Breast epithelium (tissue), 4 donors: ENCODE results near the gene DDX42. TPM values are rescaled to one million over a fixed set of nuclear protein-coding genes. Genes with fewer than 3 reads are reported as not detected.
"Not testable (repeated sequence)": the region's sequence is repeated elsewhere in the genome, so short reads cannot be mapped to it uniquely, and the experiment has no call there.

ENCODE experiments used
- DNase-seq, 2 donors: peaks; one replicate each; pipeline ENCODE4 v3.0.0-alpha.2; 2019; ENCODE audit warnings: low spot score in 2 of 2
- H3K27ac ChIP-seq, 2 donors: fragments of 200-600 bp; sonication (generic) in 1 of 2; one replicate each; pipeline ENCODE4 v1.5.1; 2016 to 2019; ENCODE audit warnings: mild to moderate bottlenecking in 1 of 2
- H3K27me3 ChIP-seq, 2 donors: fragments of 200-600 bp; sonication (generic) in 1 of 2; one replicate each; pipeline versions ENCODE4 v1.5.1 to v1.6.0; 2017 to 2019; ENCODE audit warnings: control low read depth in 1 of 2, mild to moderate bottlenecking in 1 of 2
- H3K36me3 ChIP-seq: fragments of 200-600 bp; one replicate; pipeline ENCODE4 v1.5.1; 2019
- H3K4me1 ChIP-seq, 2 donors: fragments of 200-600 bp; sonication (generic); one replicate each; pipeline ENCODE4 v1.5.1; 2016 to 2019; ENCODE audit warnings: control low read depth in 1 of 2
- H3K4me3 ChIP-seq, 3 donors: fragments of 200-600 bp; sonication (generic); 1 replicate in 2 of 3; 2 replicates in 1 of 3; pipeline ENCODE4 v1.5.1; 2016 to 2019; ENCODE audit warnings: mild to moderate bottlenecking in 3 of 3, moderate library complexity in 2 of 3
- H3K9me3 ChIP-seq, 2 donors: fragments of 200-600 bp; sonication (generic) in 1 of 2; one replicate each; pipeline ENCODE4 v1.5.1; 2016 to 2019; ENCODE audit warnings: control low read depth in 1 of 2
- POLR2A ChIP-seq: fragments of 450-650 bp; IDR thresholded peaks from one replicate; pipeline ENCODE4 v1.6.1; 2016; ENCODE audit warnings: antibody characterized with exemption, mild to moderate bottlenecking, moderate library complexity
- POLR2AphosphoS5 ChIP-seq, 3 donors: sonication (generic); formaldehyde crosslinking; IDR thresholded peaks; one replicate each; pipeline ENCODE4 v1.6.1; 2017; ENCODE audit warnings: antibody characterized with exemption in 3 of 3
- intact Hi-C: fragments of 100-400 bp; cut with DNase I; formaldehyde crosslinking; loops from one replicate; pipeline ENCODE4 v1.15.1; 2023; ENCODE audit warnings: low total_unique reads
- total RNA-seq, 3 donors: library from RNA; depleted of rRNA; stranded (reverse); fragments of >200 nt; gene quantifications; one replicate each; pipeline ENCODE4 v1.1.0, GENCODE V29; 2016
- TF ChIP-seq, protein P1 (sequence below), 3 donors: fragments of 450-650 bp; IDR thresholded peaks; one replicate each; pipeline ENCODE4 v1.5.1; 2016 to 2017; ENCODE audit warnings: antibody characterized with exemption in 3 of 3, mild to moderate bottlenecking in 3 of 3, moderate library complexity in 3 of 3

The DDX42 gene
- total RNA-seq, 3 donors from 2014 or later, result 131 to 139 (median 139) TPM

DNA sequence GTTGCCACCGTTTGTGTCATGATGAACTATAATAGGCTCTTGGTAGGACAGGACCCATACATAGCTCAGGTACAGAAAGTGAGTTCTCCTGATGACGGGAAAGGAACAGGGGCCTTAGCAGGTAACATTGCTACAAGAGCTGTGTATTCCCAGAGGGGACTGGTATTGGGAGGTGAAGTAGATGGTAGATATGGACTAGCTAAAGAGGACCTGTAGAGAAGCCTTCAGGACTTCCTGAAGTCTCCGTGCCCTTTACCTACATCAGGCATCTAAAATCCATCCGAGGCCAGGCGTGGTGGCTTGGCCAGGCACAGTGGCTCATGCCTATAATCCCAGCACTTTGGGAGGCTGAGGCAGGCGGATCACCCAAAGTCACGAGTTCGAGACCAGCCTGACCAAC lies 81.2 kb downstream of the DDX42 start:
- no peaks in the 10 kb centered on the region for H3K36me3 ChIP-seq
- DNase-seq, result no peak
- H3K27me3 ChIP-seq, result no peaks in the 10 kb centered on the region
- H3K27ac ChIP-seq, result no peak overlapping the region
- no peaks in the 10 kb centered on the region for H3K4me1 ChIP-seq
- no peak overlapping the region for H3K4me3 ChIP-seq
- TF ChIP-seq POLR2AphosphoS5 (IDR thresholded peaks at IDR 0.05), result no peak
- TF ChIP-seq POLR2A, result no peak
- TF ChIP-seq, protein P1, sequence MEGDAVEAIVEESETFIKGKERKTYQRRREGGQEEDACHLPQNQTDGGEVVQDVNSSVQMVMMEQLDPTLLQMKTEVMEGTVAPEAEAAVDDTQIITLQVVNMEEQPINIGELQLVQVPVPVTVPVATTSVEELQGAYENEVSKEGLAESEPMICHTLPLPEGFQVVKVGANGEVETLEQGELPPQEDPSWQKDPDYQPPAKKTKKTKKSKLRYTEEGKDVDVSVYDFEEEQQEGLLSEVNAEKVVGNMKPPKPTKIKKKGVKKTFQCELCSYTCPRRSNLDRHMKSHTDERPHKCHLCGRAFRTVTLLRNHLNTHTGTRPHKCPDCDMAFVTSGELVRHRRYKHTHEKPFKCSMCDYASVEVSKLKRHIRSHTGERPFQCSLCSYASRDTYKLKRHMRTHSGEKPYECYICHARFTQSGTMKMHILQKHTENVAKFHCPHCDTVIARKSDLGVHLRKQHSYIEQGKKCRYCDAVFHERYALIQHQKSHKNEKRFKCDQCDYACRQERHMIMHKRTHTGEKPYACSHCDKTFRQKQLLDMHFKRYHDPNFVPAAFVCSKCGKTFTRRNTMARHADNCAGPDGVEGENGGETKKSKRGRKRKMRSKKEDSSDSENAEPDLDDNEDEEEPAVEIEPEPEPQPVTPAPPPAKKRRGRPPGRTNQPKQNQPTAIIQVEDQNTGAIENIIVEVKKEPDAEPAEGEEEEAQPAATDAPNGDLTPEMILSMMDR (IDR thresholded peaks at IDR 0.05), result no peak
- no peaks in the 10 kb centered on the region for H3K9me3 ChIP-seq
- intact Hi-C loops, result no loop called here

GRCh38 chr17:63856425-63856824 lies 82.5 kb downstream of the DDX42 start:
- intact Hi-C loops, H3K27me3 ChIP-seq, H3K4me1 ChIP-seq, H3K9me3 ChIP-seq, H3K27ac ChIP-seq, H3K4me3 ChIP-seq, DNase-seq, H3K36me3 ChIP-seq: not testable (repeated sequence)

DNA sequence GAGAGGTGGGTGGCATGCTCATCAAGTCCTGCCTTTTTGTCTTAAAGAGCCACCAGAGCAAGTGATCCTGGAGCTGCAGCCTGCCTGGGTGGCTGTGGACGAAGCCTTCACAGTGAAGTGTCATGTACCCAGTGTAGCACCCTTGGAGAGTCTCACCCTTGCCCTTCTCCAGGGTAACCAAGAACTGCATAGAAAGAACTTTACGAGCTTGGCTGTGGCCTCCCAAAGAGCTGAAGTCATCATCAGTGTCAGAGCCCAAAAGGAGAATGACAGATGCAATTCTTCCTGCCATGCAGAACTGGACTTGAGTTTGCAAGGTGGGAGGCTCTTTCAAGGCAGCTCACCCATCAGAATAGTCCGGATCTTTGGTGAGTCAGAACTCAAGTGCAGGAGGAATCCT lies 85.3 kb downstream of the DDX42 start:
- no peaks in the 10 kb centered on the region for H3K9me3 ChIP-seq
- no peaks in the 10 kb centered on the region for H3K36me3 ChIP-seq
- H3K4me3 ChIP-seq, result no peak overlapping the region
- H3K27me3 ChIP-seq, result no peaks in the 10 kb centered on the region
- TF ChIP-seq POLR2AphosphoS5 (IDR thresholded peaks at IDR 0.05), result no peak
- TF ChIP-seq, protein P1 (IDR thresholded peaks at IDR 0.05), result no peak
- intact Hi-C loops, result no loop called here
- no peak overlapping the region for H3K27ac ChIP-seq
- DNase-seq, result no peak
- no peaks in the 10 kb centered on the region for H3K4me1 ChIP-seq

DNA sequence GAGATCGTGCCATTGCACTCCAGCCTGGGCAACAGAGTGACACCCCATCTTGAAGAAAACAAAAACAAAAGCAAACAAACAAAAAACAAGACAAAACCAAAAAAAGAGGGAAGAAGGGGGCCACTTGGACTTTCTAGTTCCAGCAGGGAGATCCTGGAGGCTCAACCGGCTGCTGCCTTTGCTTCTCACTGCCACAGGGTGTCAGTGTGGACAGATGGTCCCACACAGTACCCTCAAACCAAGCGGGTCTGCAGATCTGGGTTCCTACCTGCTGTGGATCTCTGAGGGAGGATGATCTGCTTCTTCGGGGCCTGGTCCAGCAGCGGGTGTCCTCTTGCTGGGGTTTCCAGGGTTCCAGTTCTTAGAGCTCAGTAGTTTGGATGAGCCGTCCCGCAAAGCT lies 92.7 kb downstream of the DDX42 start:
- H3K4me3 ChIP-seq, DNase-seq, H3K27ac ChIP-seq, H3K36me3 ChIP-seq, H3K27me3 ChIP-seq, H3K9me3 ChIP-seq, intact Hi-C loops, H3K4me1 ChIP-seq: not testable (repeated sequence)

Other genes with a start within 250 kb of the DDX42 start
- gene DCAF7, start 223.7 kb upstream of the DDX42 start, total RNA-seq, result 10 to 100 TPM; 23.0 to 29.6 (median 27.2) TPM
- gene TACO1, start 173.3 kb upstream of the DDX42 start, total RNA-seq, result 10 to 100 TPM; 11.0 to 12.4 (median 11.1) TPM
- 10 to 100 TPM; 44.9 to 60.0 (median 47.9) TPM for gene MAP3K3, start 151.8 kb upstream of the DDX42 start, total RNA-seq
- 10 to 100 TPM in 1 of 3 donors, 1 to 10 TPM in 2; 6.1 to 10.5 (median 7.2) TPM for gene LIMD2, start 74.0 kb upstream of the DDX42 start, total RNA-seq
- 10 to 100 TPM; 25.9 to 33.8 (median 26.2) TPM for gene STRADA, start 32.4 kb upstream of the DDX42 start, total RNA-seq
- 10 to 100 TPM; 54.1 to 89.5 (median 81.7) TPM for gene CCDC47, start 573 bp upstream of the DDX42 start, total RNA-seq
- 100 to 1,000 TPM in 2 of 3 donors, 10 to 100 TPM in 1; 98.3 to 110 (median 104) TPM for gene PSMC5, start 53.3 kb downstream of the DDX42 start, total RNA-seq
- gene FTSJ3, start 53.5 kb downstream of the DDX42 start, total RNA-seq, result 10 to 100 TPM; 55.4 to 78.7 (median 59.1) TPM
- gene SMARCD2, start 68.5 kb downstream of the DDX42 start, total RNA-seq, result 100 to 1,000 TPM; 142 to 210 (median 192) TPM
- not detected for gene CSH2, start 99.5 kb downstream of the DDX42 start, total RNA-seq
- not detected for gene GH2, start 107.8 kb downstream of the DDX42 start, total RNA-seq
- not detected for gene CSH1, start 122.4 kb downstream of the DDX42 start, total RNA-seq
- gene CSHL1, start 137.1 kb downstream of the DDX42 start, total RNA-seq, result not detected
- gene GH1, start 144.7 kb downstream of the DDX42 start, total RNA-seq, result not detected
- 1 to 10 TPM; 2.2 to 7.9 (median 3.4) TPM for gene CD79B, start 158.2 kb downstream of the DDX42 start, total RNA-seq
- 10 to 100 TPM in 2 of 3 donors, 1 to 10 TPM in 1; 1.0 to 16.7 (median 10.2) TPM for gene SCN4A, start 198.7 kb downstream of the DDX42 start, total RNA-seq
- 1 to 10 TPM in 1 of 3 donors, under 1 TPM in 2; 0.15 to 1.3 (median 0.16) TPM for gene PRR29, start 224.2 kb downstream of the DDX42 start, total RNA-seq
- 100 to 1,000 TPM in 1 of 3 donors, 10 to 100 TPM in 2; 26.1 to 106 (median 32.2) TPM for gene ICAM2, start 246.5 kb downstream of the DDX42 start, total RNA-seq